DOHH2 (cell line): ENCODE results near the gene EFHD2.
"Not testable (repeated sequence)": the region's sequence is repeated elsewhere in the genome, so short reads cannot be mapped to it uniquely, and the experiment has no call there.

ENCODE experiments used
- H3F3A ChIP-seq: fragments of 200-600 bp; sonication (generic), shearing (Covaris generic); 2 replicates; pipeline ENCODE4 v1.6.0; 2016; ENCODE audit warnings: antibody characterized with exemption, mild to moderate bottlenecking; ENCODE audit not compliant: control insufficient read depth, insufficient read depth
- H3K27ac ChIP-seq: fragments of 200-600 bp; sonication (generic); 2 replicates; pipeline ENCODE4 v1.5.1; 2014; ENCODE audit warnings: low read depth, mild to moderate bottlenecking, low read length, moderate library complexity
- H3K27me3 ChIP-seq: fragments of 200-600 bp; sonication (generic); 2 replicates; pipeline ENCODE4 v1.6.1; 2014; ENCODE audit warnings: mild to moderate bottlenecking, low read length, mixed read lengths; ENCODE audit not compliant: control insufficient read depth
- H3K36me3 ChIP-seq: fragments of 200-600 bp; sonication (generic); 2 replicates; pipeline ENCODE4 v1.6.1; 2014; ENCODE audit warnings: mild to moderate bottlenecking, low read length, moderate library complexity, mixed read lengths; ENCODE audit not compliant: control insufficient read depth
- H3K4me1 ChIP-seq: fragments of 200-600 bp; sonication (generic); 2 replicates; pipeline ENCODE4 v1.6.1; 2014; ENCODE audit warnings: mild to moderate bottlenecking, low read length, mixed read lengths; ENCODE audit not compliant: control insufficient read depth
- H3K4me2 ChIP-seq: fragments of 200-600 bp; sonication (generic); 2 replicates; pipeline ENCODE4 v1.6.0; 2014; ENCODE audit warnings: mild to moderate bottlenecking, low read length, moderate library complexity
- H3K4me3 ChIP-seq: fragments of 200-600 bp; sonication (generic); 2 replicates; pipeline ENCODE4 v1.5.1; 2014; ENCODE audit warnings: mild to moderate bottlenecking, low read length, mixed read lengths
- H3K79me2 ChIP-seq: fragments of 200-600 bp; sonication (generic); 2 replicates; pipeline ENCODE4 v1.6.1; 2014; ENCODE audit warnings: mild to moderate bottlenecking, low read length, mixed read lengths; ENCODE audit not compliant: control insufficient read depth
- H3K9me2 ChIP-seq: fragments of 200-600 bp; sonication (generic); replicated peaks from 2 replicates; pipeline ENCODE4 v1.6.1; 2014; ENCODE audit warnings: mild to moderate bottlenecking, low read length, mixed read lengths; ENCODE audit not compliant: control insufficient read depth
- H3K9me3 ChIP-seq: fragments of 200-600 bp; sonication (generic); 2 replicates; pipeline ENCODE4 v1.6.1; 2014; ENCODE audit warnings: antibody characterized with exemption, low read length, mixed read lengths; ENCODE audit not compliant: control insufficient read depth, insufficient read depth
- H4K20me1 ChIP-seq: fragments of 200-600 bp; sonication (generic); 2 replicates; pipeline ENCODE4 v1.6.0; 2014; ENCODE audit warnings: low read depth, mild to moderate bottlenecking, antibody characterized with exemption, low read length, moderate library complexity; ENCODE audit not compliant: control insufficient read depth, insufficient read depth
- EZH2phosphoT487 ChIP-seq: fragments of 200-600 bp; sonication (generic); IDR thresholded peaks from 2 replicates; pipeline ENCODE4 v1.6.1; 2017; ENCODE audit warnings: borderline replicate concordance, mild to moderate bottlenecking, antibody characterized with exemption, low read length, moderate library complexity, mixed read lengths
- TF ChIP-seq, protein P1 (sequence below): fragments of 200-600 bp; sonication (generic); IDR thresholded peaks from one replicate; pipeline ENCODE4 v1.5.1; 2014; ENCODE audit warnings: antibody characterized with exemption, mild to moderate bottlenecking, low read depth, low read length; ENCODE audit not compliant: poor library complexity, severe bottlenecking

The EFHD2 gene

DNA sequence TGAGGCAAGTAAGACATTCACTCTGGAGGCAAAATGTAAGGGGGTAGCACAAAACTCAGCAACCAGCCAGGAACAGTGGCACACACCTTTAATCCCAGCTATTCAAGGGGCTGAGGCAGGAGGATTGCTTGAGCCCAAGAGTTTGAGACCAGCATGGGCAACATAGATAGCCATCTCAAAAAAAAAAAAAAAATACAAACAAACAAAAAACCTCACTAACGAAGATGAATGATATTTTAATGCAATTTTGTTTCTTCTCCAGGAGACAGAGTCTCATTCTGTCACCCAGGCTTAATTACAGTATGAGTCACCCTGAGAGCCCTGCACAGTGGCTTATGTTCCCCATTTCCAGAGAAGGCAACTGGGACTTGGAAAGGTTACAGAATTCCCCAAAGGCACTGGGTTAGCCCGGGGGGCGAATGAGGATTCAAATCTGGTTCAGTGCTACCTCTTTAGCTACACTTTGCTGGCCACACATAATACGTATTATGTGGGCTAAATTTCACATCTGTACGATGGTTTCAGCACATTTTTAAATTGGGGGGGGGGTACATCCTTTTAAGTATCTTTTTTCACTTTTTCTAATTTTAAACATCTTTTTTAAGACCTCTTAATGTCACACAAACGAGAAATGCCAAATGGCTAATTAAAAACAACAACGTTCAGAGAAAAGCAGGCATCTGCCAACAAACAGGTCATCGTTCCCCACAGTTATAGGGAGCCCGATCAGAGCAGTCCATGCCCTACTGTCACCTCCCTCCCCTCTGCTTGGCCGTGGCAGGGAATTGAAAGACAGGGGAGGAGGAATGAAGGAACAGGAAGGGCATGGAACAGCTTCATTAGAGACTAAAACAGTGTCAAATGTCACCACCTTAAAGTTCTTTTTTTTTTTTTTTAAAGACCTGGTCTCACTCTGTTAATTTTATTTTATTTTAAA lies 50.4 kb downstream of the EFHD2 start:
- no peak overlapping the region for H3K27ac ChIP-seq
- H3K9me2 ChIP-seq = no peaks in the 10 kb centered on the region
- no peaks in the 10 kb centered on the region for H3K79me2 ChIP-seq
- H3K27me3 ChIP-seq = peaks cover 3% of the 10 kb centered on the region; the same call in 1 of the 2 replicates
- no peaks in the 10 kb centered on the region for H3K36me3 ChIP-seq
- no peaks in the 10 kb centered on the region for H3K4me1 ChIP-seq
- no peaks in the 10 kb centered on the region for H3F3A ChIP-seq
- no peaks in the 10 kb centered on the region for H3K9me3 ChIP-seq
- TF ChIP-seq, protein P1, sequence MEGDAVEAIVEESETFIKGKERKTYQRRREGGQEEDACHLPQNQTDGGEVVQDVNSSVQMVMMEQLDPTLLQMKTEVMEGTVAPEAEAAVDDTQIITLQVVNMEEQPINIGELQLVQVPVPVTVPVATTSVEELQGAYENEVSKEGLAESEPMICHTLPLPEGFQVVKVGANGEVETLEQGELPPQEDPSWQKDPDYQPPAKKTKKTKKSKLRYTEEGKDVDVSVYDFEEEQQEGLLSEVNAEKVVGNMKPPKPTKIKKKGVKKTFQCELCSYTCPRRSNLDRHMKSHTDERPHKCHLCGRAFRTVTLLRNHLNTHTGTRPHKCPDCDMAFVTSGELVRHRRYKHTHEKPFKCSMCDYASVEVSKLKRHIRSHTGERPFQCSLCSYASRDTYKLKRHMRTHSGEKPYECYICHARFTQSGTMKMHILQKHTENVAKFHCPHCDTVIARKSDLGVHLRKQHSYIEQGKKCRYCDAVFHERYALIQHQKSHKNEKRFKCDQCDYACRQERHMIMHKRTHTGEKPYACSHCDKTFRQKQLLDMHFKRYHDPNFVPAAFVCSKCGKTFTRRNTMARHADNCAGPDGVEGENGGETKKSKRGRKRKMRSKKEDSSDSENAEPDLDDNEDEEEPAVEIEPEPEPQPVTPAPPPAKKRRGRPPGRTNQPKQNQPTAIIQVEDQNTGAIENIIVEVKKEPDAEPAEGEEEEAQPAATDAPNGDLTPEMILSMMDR = no peak
- no peak for TF ChIP-seq EZH2phosphoT487
- H3K4me2 ChIP-seq = no peak overlapping the region
- H4K20me1 ChIP-seq = no peaks in the 10 kb centered on the region
- H3K4me3 ChIP-seq = no peak overlapping the region

DNA sequence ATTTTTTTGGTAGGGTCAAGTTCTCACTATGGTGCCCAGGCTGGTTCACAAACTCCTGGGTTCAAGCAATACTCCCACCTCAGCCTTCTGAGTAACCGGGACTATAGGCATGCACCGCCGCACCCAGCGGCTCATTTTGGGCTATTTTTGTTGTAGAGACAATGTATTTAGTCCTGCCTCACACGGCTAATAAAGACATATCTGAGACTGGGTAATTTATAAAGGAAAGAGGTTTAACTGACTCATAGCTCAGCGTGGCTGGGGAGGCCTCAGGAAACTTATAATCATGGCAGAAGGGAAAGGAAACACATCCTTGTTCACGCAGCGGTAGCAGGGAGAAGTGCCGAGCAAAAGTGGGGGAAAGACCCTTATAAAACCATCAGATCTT lies 51.0 kb downstream of the EFHD2 start:
- Histone ChIP-seq H3K79me2 (no peaks in the 10 kb centered on the region), H3K27ac (no peak overlapping the region), H3F3A (no peaks in the 10 kb centered on the region), H3K9me2 (no peaks in the 10 kb centered on the region), H3K27me3 (peaks cover 3% of the 10 kb centered on the region; the same call in 1 of the 2 replicates), H4K20me1 (no peaks in the 10 kb centered on the region), H3K4me3 (no peak overlapping the region), H3K36me3 (no peaks in the 10 kb centered on the region), H3K9me3 (no peaks in the 10 kb centered on the region), H3K4me2 (no peak overlapping the region), H3K4me1 (no peaks in the 10 kb centered on the region)
- no peak for TF ChIP-seq EZH2phosphoT487
- TF ChIP-seq, protein P1 = no peak

DNA sequence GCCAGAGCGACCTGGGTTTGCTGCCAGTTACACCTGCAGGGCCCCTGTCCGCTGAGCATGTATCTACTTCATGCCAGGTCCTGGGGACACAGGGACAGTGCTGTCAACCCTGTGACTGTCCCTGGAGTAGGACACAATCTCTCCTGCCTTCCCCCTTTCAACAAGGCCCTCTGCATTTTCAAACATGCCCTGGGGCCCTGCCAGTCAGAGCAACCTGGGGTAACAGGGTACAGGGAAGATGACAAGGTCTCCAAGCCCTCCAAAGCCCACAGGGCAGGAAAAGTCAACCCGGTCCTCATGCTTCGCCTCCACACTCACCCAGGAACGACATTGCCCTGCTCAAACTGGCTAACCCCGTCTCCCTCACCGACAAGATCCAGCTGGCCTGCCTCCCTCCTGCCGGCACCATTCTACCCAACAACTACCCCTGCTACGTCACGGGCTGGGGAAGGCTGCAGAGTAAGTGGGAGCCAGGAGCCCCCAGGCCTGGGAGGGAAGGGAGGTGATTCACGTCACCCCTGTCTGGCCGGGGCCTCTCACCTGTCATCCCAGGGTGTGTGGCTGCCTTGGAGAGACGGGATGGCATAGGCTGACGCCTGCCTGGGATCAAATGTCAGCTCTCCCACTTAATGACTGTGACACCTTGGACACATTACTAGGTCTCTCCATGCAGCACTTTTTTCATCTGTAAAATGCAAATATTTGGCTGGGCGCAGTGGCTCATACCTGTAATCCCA lies 53.5 kb downstream of the EFHD2 start:
- not testable (repeated sequence) for H3K4me2 ChIP-seq, H3K4me1 ChIP-seq, H3K27me3 ChIP-seq, H3K79me2 ChIP-seq, H3K4me3 ChIP-seq, H3K27ac ChIP-seq, H3K9me3 ChIP-seq, H3F3A ChIP-seq, H3K36me3 ChIP-seq, H4K20me1 ChIP-seq, H3K9me2 ChIP-seq

DNA sequence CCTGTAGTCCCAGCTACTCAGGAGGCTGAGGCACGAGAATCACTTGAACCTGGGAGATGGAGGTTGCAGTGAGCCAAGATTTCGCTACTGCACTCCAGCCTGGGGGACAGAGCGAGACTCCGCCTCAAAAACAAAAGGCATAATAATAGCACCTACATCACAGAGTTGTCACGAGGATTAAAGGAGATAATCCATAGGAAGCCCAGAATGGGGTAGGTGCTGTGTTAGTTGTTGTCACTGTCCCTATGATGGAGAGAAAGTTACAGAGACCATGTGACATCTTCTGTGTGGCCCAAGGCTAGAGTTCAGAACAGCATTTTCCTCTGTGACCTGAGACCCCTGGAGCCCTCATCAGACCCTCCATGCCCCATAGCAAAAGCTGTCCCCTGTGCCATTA lies 54.2 kb downstream of the EFHD2 start:
- H3K27me3 ChIP-seq, H4K20me1 ChIP-seq, H3K79me2 ChIP-seq, H3K27ac ChIP-seq, H3K9me3 ChIP-seq, H3F3A ChIP-seq, H3K4me3 ChIP-seq, H3K36me3 ChIP-seq, H3K4me1 ChIP-seq, H3K9me2 ChIP-seq, H3K4me2 ChIP-seq: not testable (repeated sequence)
